Fibroblast of pulmonary artery (primary cell): ENCODE results near the gene DST.

Experiments used
- DNase-seq: peaks from one replicate; pipeline ENCODE4 v3.0.0-alpha.2; 2010; ENCODE audit warnings: low read depth
- H3K4me3 ChIP-seq: replicated peaks from 2 replicates; pipeline ENCODE4 v1.5.1; 2011; ENCODE audit warnings: low read depth, mild to moderate bottlenecking, control low read depth, low read length, moderate library complexity
- CTCF ChIP-seq: IDR thresholded peaks from 2 replicates; pipeline ENCODE4 v1.5.1; 2011; ENCODE audit warnings: mild to moderate bottlenecking, control low read depth, low read length, inconsistent platforms; ENCODE audit errors: missing control alignments

The DST gene

GRCh38 chr6:56616967-56617366 lies 25.7 kb downstream of the DST start:
- no peak for TF ChIP-seq CTCF
- no peak for DNase-seq
- H3K4me3 ChIP-seq, result no peak overlapping the region

- no peak for DNase-seq
- TF ChIP-seq CTCF, result no peak
Observed at GRCh38 chr6:56613247-56613851, 29.3 kb downstream of the DST start.

GRCh38 chr6:56608332-56608731 lies 34.4 kb downstream of the DST start:
- no peak for DNase-seq
- no peak for TF ChIP-seq CTCF
- H3K4me3 ChIP-seq, result no peak overlapping the region

More at GRCh38 chr6:56613247-56613851, 29.3 kb downstream of the DST start:
- H3K4me3 ChIP-seq, result no peak overlapping the region

- DNase-seq, result no peak
- H3K4me3 ChIP-seq, result no peak overlapping the region
- no peak for TF ChIP-seq CTCF
Observed at GRCh38 chr6:56607111-56607752, 35.5 kb downstream of the DST start.

- DNase-seq, result no peak
- no peak overlapping the region for H3K4me3 ChIP-seq
- TF ChIP-seq CTCF, result no peak
Observed at GRCh38 chr6:56605435-56605834, 37.3 kb downstream of the DST start.

- H3K4me3 ChIP-seq, result no peak overlapping the region
- DNase-seq, result no peak
- no peak for TF ChIP-seq CTCF
Observed at GRCh38 chr6:56604186-56604585, 38.5 kb downstream of the DST start.

GRCh38 chr6:56601390-56601789 lies 41.3 kb downstream of the DST start:
- H3K4me3 ChIP-seq, result no peak overlapping the region
- DNase-seq, result no peak
- no peak for TF ChIP-seq CTCF
